Testis (tissue), 2 donors: ENCODE results near the gene ASB2.

Experiments
- POLR2A ChIP-seq: fragments of 450-650 bp; IDR thresholded peaks from one replicate; pipeline ENCODE4 v1.6.1; 2017; ENCODE audit warnings: antibody characterized with exemption, mild to moderate bottlenecking, moderate library complexity
- TF ChIP-seq, protein P1 (sequence below), 3 experiments: fragments of 450-650 bp in 2 of 3; fragments of 200-600 bp in 1 of 3; sonication (generic) in 1 of 3; IDR thresholded peaks; one replicate each; pipeline ENCODE4 v1.5.1; 2016 to 2019; ENCODE audit warnings: antibody characterized with exemption in 3 of 3, mild to moderate bottlenecking in 2 of 3, moderate library complexity in 1 of 3

DNA sequence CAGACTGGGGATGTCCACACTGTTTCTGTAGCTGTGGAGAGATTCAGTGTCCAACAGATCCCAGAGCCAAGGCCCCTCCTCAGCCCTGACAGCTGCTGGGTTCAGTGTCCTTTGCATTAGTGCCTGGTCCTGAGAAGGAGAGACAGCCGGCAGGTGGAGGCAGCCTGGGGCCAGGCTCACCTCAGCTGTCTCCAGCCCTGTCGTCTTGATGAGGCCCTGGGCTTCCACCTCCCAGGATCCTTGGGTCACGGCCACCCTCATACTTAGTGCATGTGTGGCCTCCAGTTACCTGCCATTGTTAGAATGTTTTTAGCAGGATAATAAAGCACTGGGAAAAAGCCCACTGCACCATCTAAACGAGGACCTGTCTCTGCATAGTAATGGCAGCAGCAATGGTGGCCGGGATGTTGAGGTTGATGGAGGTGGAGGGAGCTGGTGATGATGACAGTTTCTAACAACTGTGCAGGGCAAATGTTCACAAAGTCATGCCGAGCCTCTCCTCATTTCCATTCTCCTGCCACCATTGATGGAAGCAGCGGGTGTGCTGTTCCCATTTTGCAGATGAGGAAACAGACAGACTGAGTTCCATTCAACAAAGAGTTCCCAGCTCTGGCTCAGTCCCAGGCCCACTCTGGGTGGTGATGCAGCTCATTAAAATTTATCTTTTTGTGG, 17.7 kb downstream of the ASB2 start:
- TF ChIP-seq, protein P1, sequence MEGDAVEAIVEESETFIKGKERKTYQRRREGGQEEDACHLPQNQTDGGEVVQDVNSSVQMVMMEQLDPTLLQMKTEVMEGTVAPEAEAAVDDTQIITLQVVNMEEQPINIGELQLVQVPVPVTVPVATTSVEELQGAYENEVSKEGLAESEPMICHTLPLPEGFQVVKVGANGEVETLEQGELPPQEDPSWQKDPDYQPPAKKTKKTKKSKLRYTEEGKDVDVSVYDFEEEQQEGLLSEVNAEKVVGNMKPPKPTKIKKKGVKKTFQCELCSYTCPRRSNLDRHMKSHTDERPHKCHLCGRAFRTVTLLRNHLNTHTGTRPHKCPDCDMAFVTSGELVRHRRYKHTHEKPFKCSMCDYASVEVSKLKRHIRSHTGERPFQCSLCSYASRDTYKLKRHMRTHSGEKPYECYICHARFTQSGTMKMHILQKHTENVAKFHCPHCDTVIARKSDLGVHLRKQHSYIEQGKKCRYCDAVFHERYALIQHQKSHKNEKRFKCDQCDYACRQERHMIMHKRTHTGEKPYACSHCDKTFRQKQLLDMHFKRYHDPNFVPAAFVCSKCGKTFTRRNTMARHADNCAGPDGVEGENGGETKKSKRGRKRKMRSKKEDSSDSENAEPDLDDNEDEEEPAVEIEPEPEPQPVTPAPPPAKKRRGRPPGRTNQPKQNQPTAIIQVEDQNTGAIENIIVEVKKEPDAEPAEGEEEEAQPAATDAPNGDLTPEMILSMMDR (IDR thresholded peaks at IDR 0.05): no peak
- no peak for TF ChIP-seq POLR2A
